DND-41 (cell line): Measurements from ENCODE around the gene CYB561.

Source experiments
- ATAC-seq: fragments of 200-7000 bp; cut with Tn5 transposase; 3 replicates; pipeline ENCODE4 v1.9.1; 2021; ENCODE audit warnings: low read depth; ENCODE audit not compliant: insufficient read depth
- DNase-seq: peaks from one replicate; pipeline ENCODE4 v3.0.0-alpha.2; 2020
- H2AFZ ChIP-seq: 2 replicates; pipeline ENCODE4 v1.6.0; 2012; ENCODE audit warnings: low read depth, low read length
- H3K27ac ChIP-seq: 2 replicates; pipeline ENCODE4 v1.5.1; 2012; ENCODE audit warnings: low read length, inconsistent platforms
- H3K27me3 ChIP-seq: fragments of 200-600 bp; sonication (generic); 2 replicates; pipeline ENCODE4 v1.6.0; 2012; ENCODE audit warnings: low read length, mild to moderate bottlenecking, inconsistent platforms; ENCODE audit not compliant: insufficient read depth, poor library complexity
- H3K36me3 ChIP-seq: 2 replicates; pipeline ENCODE4 v1.5.1; 2012; ENCODE audit warnings: low read length, inconsistent platforms; ENCODE audit not compliant: insufficient read depth
- H3K4me1 ChIP-seq: 2 replicates; pipeline ENCODE4 v1.5.1; 2012; ENCODE audit warnings: mild to moderate bottlenecking, low read length; ENCODE audit not compliant: insufficient read depth
- H3K4me2 ChIP-seq: 2 replicates; pipeline ENCODE4 v1.6.0; 2012; ENCODE audit warnings: mild to moderate bottlenecking, moderate library complexity, low read length, inconsistent platforms; ENCODE audit not compliant: insufficient read depth
- H3K4me3 ChIP-seq, 2 experiments: fragments of 200-600 bp in 1 of 2; shearing (Covaris generic) in 1 of 2; 2 replicates each; pipeline ENCODE4 v1.5.1; 2012 to 2016; ENCODE audit warnings: inconsistent platforms in 2 of 2, low read length in 2 of 2, mild to moderate bottlenecking in 2 of 2, low read depth in 1 of 2, moderate library complexity in 1 of 2
- H3K79me2 ChIP-seq: 2 replicates; pipeline ENCODE4 v1.6.0; 2012; ENCODE audit warnings: low read length, inconsistent platforms; ENCODE audit not compliant: insufficient read depth
- H3K9ac ChIP-seq: 2 replicates; pipeline ENCODE4 v1.6.0; 2012; ENCODE audit warnings: low read depth, mild to moderate bottlenecking, inconsistent platforms, low read length, moderate library complexity
- H3K9me3 ChIP-seq: 2 replicates; pipeline ENCODE4 v1.5.1; 2012; ENCODE audit warnings: low read length, moderate library complexity, mild to moderate bottlenecking, inconsistent platforms; ENCODE audit not compliant: insufficient read depth, severe bottlenecking
- H4K20me1 ChIP-seq: 2 replicates; pipeline ENCODE4 v1.6.0; 2012; ENCODE audit warnings: low read length; ENCODE audit not compliant: insufficient read depth
- CTCF ChIP-seq: IDR thresholded peaks from 2 replicates; pipeline ENCODE4 v1.5.1; 2012; ENCODE audit warnings: borderline replicate concordance, low read length, moderate library complexity, mild to moderate bottlenecking; ENCODE audit not compliant: poor library complexity, severe bottlenecking; ENCODE audit errors: extremely low read depth
- EZH2 ChIP-seq: IDR thresholded peaks from 3 replicates; pipeline ENCODE4 v1.6.1; 2012; ENCODE audit warnings: borderline replicate concordance, low read depth, mild to moderate bottlenecking, moderate library complexity, low read length, inconsistent platforms; ENCODE audit not compliant: severe bottlenecking

CYB561 gene

GRCh38 chr17:63490858-63491400 is 44.8 kb upstream of the CYB561 start:
- no peaks in the 10 kb centered on the region for H3K4me1 ChIP-seq
- H3K4me3 ChIP-seq: no peak overlapping the region
- DNase-seq (no peak), ATAC-seq (no peak)
- no peaks in the 10 kb centered on the region for H3K9me3 ChIP-seq
- H3K9ac ChIP-seq: no peak overlapping the region
- no peaks in the 10 kb centered on the region for H4K20me1 ChIP-seq
- H3K27me3 ChIP-seq: peaks cover 14% of the 10 kb centered on the region
- no peak overlapping the region for H3K4me2 ChIP-seq
- TF ChIP-seq CTCF: no peak
- TF ChIP-seq EZH2: no peak
- no peak overlapping the region for H2AFZ ChIP-seq
- no peaks in the 10 kb centered on the region for H3K79me2 ChIP-seq
- no peaks in the 10 kb centered on the region for H3K36me3 ChIP-seq
- H3K27ac ChIP-seq: no peak overlapping the region

GRCh38 chr17:63490329-63490728 is 44.2 kb upstream of the CYB561 start:
- H3K4me2 ChIP-seq: no peak overlapping the region
- peaks cover 14% of the 10 kb centered on the region for H3K27me3 ChIP-seq
- TF ChIP-seq EZH2 (no peak), CTCF (no peak)
- H4K20me1 ChIP-seq: no peaks in the 10 kb centered on the region
- H3K4me1 ChIP-seq: no peaks in the 10 kb centered on the region
- no peak overlapping the region for H3K4me3 ChIP-seq
- no peaks in the 10 kb centered on the region for H3K79me2 ChIP-seq
- ATAC-seq (no peak), DNase-seq (no peak)
- H3K9me3 ChIP-seq: no peaks in the 10 kb centered on the region
- H3K9ac ChIP-seq: no peak overlapping the region
- no peaks in the 10 kb centered on the region for H3K36me3 ChIP-seq
- H2AFZ ChIP-seq: no peak overlapping the region
- no peak overlapping the region for H3K27ac ChIP-seq

GRCh38 chr17:63489291-63489690 is 43.2 kb upstream of the CYB561 start:
- Histone ChIP-seq H2AFZ (no peak overlapping the region), H3K4me1 (no peaks in the 10 kb centered on the region), H3K4me3 (no peak overlapping the region), H3K79me2 (no peaks in the 10 kb centered on the region), H3K36me3 (no peaks in the 10 kb centered on the region), H3K9me3 (no peaks in the 10 kb centered on the region), H3K4me2 (no peak overlapping the region), H3K27me3 (peaks cover 14% of the 10 kb centered on the region), H4K20me1 (no peaks in the 10 kb centered on the region), H3K27ac (no peak overlapping the region), H3K9ac (no peak overlapping the region)
- ATAC-seq (no peak), DNase-seq (no peak)
- no peak for TF ChIP-seq EZH2
- no peak for TF ChIP-seq CTCF

GRCh38 chr17:63488851-63489250 is 42.7 kb upstream of the CYB561 start:
- DNase-seq: no peak
- H3K36me3 ChIP-seq: no peaks in the 10 kb centered on the region
- H3K9me3 ChIP-seq: no peaks in the 10 kb centered on the region
- no peak overlapping the region for H3K4me2 ChIP-seq
- no peaks in the 10 kb centered on the region for H4K20me1 ChIP-seq
- H3K27ac ChIP-seq: no peak overlapping the region
- ATAC-seq: no peak
- H2AFZ ChIP-seq: no peak overlapping the region
- peaks cover 14% of the 10 kb centered on the region for H3K27me3 ChIP-seq
- H3K9ac ChIP-seq: no peak overlapping the region
- H3K79me2 ChIP-seq: no peaks in the 10 kb centered on the region
- no peaks in the 10 kb centered on the region for H3K4me1 ChIP-seq
- H3K4me3 ChIP-seq: no peak overlapping the region
- TF ChIP-seq CTCF (no peak), EZH2 (no peak)
